ENCODE data around the gene GRB7. TPM values are rescaled to one million over a fixed set of nuclear protein-coding genes. Genes with fewer than 3 reads are reported as not detected.
A peak's percentile ranks its signal among the peaks of the same experiment; 100 is the strongest.

Gene GRB7
- total and polyA plus RNA-seq, 10 of the 15 experiments (the other 5 are each of a cell fraction or from before 2014, with no cell fraction given), result 0.05 to 0.34 (median 0.19) TPM; not detected in 4

DNA sequence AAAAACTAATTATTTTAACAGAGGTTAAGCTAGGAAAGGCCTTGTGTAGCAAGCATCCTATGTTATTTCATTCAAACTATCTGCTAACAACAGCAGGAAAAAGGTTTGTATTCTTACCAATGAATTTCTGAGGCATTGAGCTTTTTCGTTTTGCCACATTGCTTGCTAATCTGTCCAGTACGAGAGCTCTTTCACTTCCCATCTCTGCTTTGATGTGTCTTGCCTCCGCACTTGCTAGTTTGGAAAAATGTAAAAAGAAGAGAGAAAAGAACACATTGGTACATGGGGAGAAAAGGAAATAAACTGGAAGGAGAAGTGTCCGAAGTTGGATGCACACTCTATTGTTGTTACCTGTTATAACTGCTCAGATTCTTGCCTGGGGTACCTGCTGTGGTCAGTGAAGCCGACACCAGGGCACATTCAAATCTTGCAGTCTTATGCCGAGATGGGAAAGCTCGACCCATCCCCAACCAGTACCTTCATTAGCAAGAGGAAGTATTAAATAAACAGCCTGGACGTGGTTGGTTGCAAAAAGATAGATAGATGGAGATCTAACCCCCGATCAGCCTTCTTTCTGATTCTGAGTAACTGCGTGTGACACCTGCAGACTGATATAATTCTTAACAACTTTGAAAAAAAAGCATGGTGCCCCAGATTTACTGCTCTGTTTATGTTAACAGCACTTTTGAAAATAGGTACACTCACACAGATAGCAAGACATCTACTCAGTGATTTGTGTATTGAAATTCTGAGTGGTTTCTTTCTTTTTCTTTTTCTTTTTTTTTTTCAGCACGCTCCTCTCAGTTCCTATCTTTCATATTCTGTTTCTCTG is 40.0 kb downstream of the GRB7 start (continued):
- TF ChIP-seq NFYA (IDR thresholded peaks at IDR 0.05; ENCODE audit: borderline replicate concordance, low read depth, low read length) (no peak), KLF5 (IDR thresholded peaks at IDR 0.05; ENCODE audit: partially characterized antibody) (no peak), CREM (IDR thresholded peaks at IDR 0.05; ENCODE audit: low read depth) (peak; percentile 50), RBBP5 (conservative IDR thresholded peaks at IDR 0.05) (no peak), ETV6 (conservative IDR thresholded peaks at IDR 0.05 in 1 of 2, IDR thresholded peaks at IDR 0.05 in 1 of 2; ENCODE audit: borderline replicate concordance in 1 of 2, low read depth in 1 of 2) (peak in 1 of 2 experiments; percentile 65; a peak in 1 of 4 replicates), DPF2 (IDR thresholded peaks at IDR 0.05) (peak; percentile 60), POU2F2 (IDR thresholded peaks at IDR 0.05; ENCODE audit: borderline replicate concordance, low read depth, low read length) (peak; percentile 34; the same call in 2 of the 3 replicates), BCL11A (IDR thresholded peaks at IDR 0.05; ENCODE audit: low read depth, low read length) (peak; percentile 73), ZNF207 (IDR thresholded peaks at IDR 0.05; ENCODE audit: borderline replicate concordance) (no peak), MTA3 (IDR thresholded peaks at IDR 0.05; ENCODE audit: borderline replicate concordance, low read length) (no peak)
- TF ChIP-seq, protein P1, sequence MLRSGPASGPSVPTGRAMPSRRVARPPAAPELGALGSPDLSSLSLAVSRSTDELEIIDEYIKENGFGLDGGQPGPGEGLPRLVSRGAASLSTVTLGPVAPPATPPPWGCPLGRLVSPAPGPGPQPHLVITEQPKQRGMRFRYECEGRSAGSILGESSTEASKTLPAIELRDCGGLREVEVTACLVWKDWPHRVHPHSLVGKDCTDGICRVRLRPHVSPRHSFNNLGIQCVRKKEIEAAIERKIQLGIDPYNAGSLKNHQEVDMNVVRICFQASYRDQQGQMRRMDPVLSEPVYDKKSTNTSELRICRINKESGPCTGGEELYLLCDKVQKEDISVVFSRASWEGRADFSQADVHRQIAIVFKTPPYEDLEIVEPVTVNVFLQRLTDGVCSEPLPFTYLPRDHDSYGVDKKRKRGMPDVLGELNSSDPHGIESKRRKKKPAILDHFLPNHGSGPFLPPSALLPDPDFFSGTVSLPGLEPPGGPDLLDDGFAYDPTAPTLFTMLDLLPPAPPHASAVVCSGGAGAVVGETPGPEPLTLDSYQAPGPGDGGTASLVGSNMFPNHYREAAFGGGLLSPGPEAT (IDR thresholded peaks at IDR 0.05; ENCODE audit: low read depth), result peak; percentile 48; the same call in 1 of the 2 replicates
- TF ChIP-seq, protein P2, sequence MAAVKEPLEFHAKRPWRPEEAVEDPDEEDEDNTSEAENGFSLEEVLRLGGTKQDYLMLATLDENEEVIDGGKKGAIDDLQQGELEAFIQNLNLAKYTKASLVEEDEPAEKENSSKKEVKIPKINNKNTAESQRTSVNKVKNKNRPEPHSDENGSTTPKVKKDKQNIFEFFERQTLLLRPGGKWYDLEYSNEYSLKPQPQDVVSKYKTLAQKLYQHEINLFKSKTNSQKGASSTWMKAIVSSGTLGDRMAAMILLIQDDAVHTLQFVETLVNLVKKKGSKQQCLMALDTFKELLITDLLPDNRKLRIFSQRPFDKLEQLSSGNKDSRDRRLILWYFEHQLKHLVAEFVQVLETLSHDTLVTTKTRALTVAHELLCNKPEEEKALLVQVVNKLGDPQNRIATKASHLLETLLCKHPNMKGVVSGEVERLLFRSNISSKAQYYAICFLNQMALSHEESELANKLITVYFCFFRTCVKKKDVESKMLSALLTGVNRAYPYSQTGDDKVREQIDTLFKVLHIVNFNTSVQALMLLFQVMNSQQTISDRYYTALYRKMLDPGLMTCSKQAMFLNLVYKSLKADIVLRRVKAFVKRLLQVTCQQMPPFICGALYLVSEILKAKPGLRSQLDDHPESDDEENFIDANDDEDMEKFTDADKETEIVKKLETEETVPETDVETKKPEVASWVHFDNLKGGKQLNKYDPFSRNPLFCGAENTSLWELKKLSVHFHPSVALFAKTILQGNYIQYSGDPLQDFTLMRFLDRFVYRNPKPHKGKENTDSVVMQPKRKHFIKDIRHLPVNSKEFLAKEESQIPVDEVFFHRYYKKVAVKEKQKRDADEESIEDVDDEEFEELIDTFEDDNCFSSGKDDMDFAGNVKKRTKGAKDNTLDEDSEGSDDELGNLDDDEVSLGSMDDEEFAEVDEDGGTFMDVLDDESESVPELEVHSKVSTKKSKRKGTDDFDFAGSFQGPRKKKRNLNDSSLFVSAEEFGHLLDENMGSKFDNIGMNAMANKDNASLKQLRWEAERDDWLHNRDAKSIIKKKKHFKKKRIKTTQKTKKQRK (IDR thresholded peaks at IDR 0.05; ENCODE audit: low read depth, low read length), result no peak
- TF ChIP-seq, protein P3, sequence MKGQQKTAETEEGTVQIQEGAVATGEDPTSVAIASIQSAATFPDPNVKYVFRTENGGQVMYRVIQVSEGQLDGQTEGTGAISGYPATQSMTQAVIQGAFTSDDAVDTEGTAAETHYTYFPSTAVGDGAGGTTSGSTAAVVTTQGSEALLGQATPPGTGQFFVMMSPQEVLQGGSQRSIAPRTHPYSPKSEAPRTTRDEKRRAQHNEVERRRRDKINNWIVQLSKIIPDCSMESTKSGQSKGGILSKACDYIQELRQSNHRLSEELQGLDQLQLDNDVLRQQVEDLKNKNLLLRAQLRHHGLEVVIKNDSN (IDR thresholded peaks at IDR 0.05; ENCODE audit: borderline replicate concordance, extremely low read length, insufficient read depth, low read depth, low read length), result no peak
- TF ChIP-seq, protein P4, sequence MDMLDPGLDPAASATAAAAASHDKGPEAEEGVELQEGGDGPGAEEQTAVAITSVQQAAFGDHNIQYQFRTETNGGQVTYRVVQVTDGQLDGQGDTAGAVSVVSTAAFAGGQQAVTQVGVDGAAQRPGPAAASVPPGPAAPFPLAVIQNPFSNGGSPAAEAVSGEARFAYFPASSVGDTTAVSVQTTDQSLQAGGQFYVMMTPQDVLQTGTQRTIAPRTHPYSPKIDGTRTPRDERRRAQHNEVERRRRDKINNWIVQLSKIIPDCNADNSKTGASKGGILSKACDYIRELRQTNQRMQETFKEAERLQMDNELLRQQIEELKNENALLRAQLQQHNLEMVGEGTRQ (IDR thresholded peaks at IDR 0.05; ENCODE audit: borderline replicate concordance, low read depth, low read length), result no peak
- TF ChIP-seq, protein P5, sequence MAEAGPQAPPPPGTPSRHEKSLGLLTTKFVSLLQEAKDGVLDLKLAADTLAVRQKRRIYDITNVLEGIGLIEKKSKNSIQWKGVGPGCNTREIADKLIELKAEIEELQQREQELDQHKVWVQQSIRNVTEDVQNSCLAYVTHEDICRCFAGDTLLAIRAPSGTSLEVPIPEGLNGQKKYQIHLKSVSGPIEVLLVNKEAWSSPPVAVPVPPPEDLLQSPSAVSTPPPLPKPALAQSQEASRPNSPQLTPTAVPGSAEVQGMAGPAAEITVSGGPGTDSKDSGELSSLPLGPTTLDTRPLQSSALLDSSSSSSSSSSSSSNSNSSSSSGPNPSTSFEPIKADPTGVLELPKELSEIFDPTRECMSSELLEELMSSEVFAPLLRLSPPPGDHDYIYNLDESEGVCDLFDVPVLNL (IDR thresholded peaks at IDR 0.05; ENCODE audit: low read depth, low read length), result no peak
- TF ChIP-seq, protein P6, sequence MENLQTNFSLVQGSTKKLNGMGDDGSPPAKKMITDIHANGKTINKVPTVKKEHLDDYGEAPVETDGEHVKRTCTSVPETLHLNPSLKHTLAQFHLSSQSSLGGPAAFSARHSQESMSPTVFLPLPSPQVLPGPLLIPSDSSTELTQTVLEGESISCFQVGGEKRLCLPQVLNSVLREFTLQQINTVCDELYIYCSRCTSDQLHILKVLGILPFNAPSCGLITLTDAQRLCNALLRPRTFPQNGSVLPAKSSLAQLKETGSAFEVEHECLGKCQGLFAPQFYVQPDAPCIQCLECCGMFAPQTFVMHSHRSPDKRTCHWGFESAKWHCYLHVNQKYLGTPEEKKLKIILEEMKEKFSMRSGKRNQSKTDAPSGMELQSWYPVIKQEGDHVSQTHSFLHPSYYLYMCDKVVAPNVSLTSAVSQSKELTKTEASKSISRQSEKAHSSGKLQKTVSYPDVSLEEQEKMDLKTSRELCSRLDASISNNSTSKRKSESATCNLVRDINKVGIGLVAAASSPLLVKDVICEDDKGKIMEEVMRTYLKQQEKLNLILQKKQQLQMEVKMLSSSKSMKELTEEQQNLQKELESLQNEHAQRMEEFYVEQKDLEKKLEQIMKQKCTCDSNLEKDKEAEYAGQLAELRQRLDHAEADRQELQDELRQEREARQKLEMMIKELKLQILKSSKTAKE (IDR thresholded peaks at IDR 0.05; ENCODE audit: low read depth, poor library complexity, severe bottlenecking), result peak; percentile 58
